ENCODE data around the gene ANO4. TPM values are rescaled to one million over a fixed set of nuclear protein-coding genes. Genes with fewer than 3 reads are reported as not detected.
"Not testable (repeated sequence)": the region's sequence is repeated elsewhere in the genome, so short reads cannot be mapped to it uniquely, and the experiment has no call there.

Gene ANO4
- total RNA-seq, 1 donor from 2014 or later, result not detected

DNA sequence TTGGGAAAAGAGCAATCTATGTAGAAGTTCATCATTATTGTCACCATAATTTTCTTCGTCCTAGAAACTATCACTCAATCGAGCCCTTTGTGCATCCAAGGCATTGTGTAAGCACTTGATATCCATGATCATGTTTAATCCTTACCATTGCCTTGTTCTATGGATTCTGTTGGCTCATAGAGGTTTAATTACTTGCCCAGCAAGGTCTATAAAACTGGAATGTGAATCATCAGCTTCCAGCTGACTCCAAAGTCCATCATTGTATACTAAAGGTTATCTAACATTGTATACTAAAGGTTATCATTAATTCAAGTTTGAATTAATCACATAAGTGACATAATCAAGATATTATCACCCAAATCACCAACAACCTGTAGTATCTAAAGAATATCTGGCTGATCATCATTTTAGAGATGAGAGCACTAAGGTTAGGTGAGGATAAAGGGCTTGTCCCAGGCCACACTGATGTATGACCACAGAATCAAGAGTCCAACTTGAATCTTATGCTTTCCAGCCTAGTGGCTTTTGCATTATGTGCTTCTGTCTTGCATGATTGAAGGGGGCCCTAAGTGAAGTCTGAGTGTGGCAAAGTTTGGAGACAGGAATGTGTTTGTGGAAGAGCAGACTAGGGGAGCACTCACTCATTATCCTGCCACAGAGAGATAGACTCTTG, 188.1 kb downstream of the ANO4 start:
- no peak for DNase-seq
- no peak overlapping the region for H3K27ac Mint-ChIP-seq
- intact Hi-C loops (cut with micrococcal nuclease), result no loop called here

GRCh38 chr12:100984796-100985195, 190.2 kb downstream of the ANO4 start:
- intact Hi-C loops (cut with micrococcal nuclease), result no loop called here
- no peaks in the 10 kb centered on the region for H3K9me3 Mint-ChIP-seq
- peaks cover 6% of the 10 kb centered on the region for H3K4me1 Mint-ChIP-seq
- DNase-seq, result no peak
- H3K27me3 Mint-ChIP-seq, result no peaks in the 10 kb centered on the region
- H3K4me3 Mint-ChIP-seq, result no peak overlapping the region
- no peaks in the 10 kb centered on the region for H3K36me3 Mint-ChIP-seq (ENCODE audit: low read depth)
- H3K27ac Mint-ChIP-seq, result no peak overlapping the region

More for the DNA sequence above, 188.1 kb downstream of the ANO4 start:
- peaks cover 4% of the 10 kb centered on the region for H3K9me3 Mint-ChIP-seq
- no peaks in the 10 kb centered on the region for H3K36me3 Mint-ChIP-seq (ENCODE audit: low read depth)
- H3K27me3 Mint-ChIP-seq, result no peaks in the 10 kb centered on the region
- H3K4me3 Mint-ChIP-seq, result no peak overlapping the region
- no peaks in the 10 kb centered on the region for H3K4me1 Mint-ChIP-seq

- no peaks in the 10 kb centered on the region for H3K9me3 Mint-ChIP-seq
- intact Hi-C loops (cut with micrococcal nuclease), result no loop called here
- no peak for DNase-seq
- no peaks in the 10 kb centered on the region for H3K36me3 Mint-ChIP-seq (ENCODE audit: low read depth)
- no peaks in the 10 kb centered on the region for H3K27me3 Mint-ChIP-seq
- H3K27ac Mint-ChIP-seq, result no peak overlapping the region
- no peak overlapping the region for H3K4me3 Mint-ChIP-seq
- H3K4me1 Mint-ChIP-seq, result peaks cover 6% of the 10 kb centered on the region
Measured at GRCh38 chr12:100986595-100987547, 192.3 kb downstream of the ANO4 start.

DNA sequence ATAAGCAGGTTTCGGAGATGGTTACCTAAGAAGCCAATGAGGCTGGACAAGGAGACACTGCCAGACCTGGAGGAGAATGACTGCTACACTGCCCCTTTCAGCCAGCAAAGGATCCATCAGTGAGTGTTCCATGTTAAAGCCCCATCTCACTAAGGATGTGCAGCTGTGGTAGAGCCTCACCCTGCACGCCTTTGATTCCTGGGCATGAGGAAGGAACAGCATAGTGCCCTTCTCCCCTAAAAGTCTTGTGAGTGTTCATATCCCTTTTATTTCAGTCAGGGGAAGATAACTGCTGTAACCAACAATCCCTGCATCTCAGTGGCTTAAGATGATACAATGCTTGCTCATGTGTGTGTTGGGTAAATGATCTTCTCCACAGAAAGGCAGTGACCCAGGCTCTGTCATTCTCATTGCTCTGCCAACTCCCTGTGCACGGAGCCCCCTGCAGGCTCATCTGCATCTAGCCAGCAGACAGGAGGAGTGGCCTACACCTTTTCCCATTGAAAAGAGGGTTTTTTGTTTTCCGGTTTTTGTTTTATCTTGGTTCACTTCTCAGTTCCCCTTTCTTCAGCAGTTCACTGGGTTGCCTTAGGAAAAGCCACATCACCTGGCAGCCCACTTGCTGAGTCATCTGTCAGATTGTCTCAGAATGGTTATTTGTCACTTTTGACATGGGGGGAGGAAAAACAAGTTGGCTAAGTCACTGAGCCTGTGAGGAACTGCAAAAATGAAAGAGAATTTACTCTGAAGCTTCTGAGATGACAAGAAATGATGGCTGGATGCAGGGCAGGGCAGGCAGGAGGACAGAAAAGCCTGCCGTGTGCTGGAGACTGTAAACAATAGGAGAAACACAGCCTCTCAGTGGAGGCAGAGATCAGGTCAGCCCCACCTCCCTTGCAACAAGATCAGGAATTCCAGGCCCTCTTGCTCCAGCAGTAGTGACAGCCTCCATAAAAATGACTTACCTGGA, 193.3 kb downstream of the ANO4 start:
- no peaks in the 10 kb centered on the region for H3K27me3 Mint-ChIP-seq
- intact Hi-C loops (cut with micrococcal nuclease), result no loop called here
- H3K27ac Mint-ChIP-seq, result no peak overlapping the region
- no peaks in the 10 kb centered on the region for H3K36me3 Mint-ChIP-seq (ENCODE audit: low read depth)
- no peak for DNase-seq
- H3K4me1 Mint-ChIP-seq, result peaks cover 6% of the 10 kb centered on the region
- H3K4me3 Mint-ChIP-seq, result no peak overlapping the region
- no peaks in the 10 kb centered on the region for H3K9me3 Mint-ChIP-seq

GRCh38 chr12:100989509-100989908, 194.9 kb downstream of the ANO4 start:
- H3K27me3 Mint-ChIP-seq; intact Hi-C loops (cut with micrococcal nuclease): not testable (repeated sequence)

GRCh38 chr12:100991102-100991501, 196.5 kb downstream of the ANO4 start:
- Mint-ChIP-seq H3K4me1 (peaks cover 6% of the 10 kb centered on the region), H3K36me3 (ENCODE audit: low read depth) (no peaks in the 10 kb centered on the region), H3K4me3 (no peak overlapping the region), H3K27me3 (no peaks in the 10 kb centered on the region), H3K27ac (no peak overlapping the region), H3K9me3 (no peaks in the 10 kb centered on the region)
- no peak for DNase-seq
- intact Hi-C loops (cut with micrococcal nuclease), result no loop called here

More at GRCh38 chr12:100989509-100989908, 194.9 kb downstream of the ANO4 start:
- not testable (repeated sequence) for H3K4me1 Mint-ChIP-seq; H3K9me3 Mint-ChIP-seq; DNase-seq; H3K36me3 Mint-ChIP-seq (ENCODE audit: low read depth); H3K4me3 Mint-ChIP-seq; H3K27ac Mint-ChIP-seq

GRCh38 chr12:100992194-100992593, 197.6 kb downstream of the ANO4 start:
- no peaks in the 10 kb centered on the region for H3K9me3 Mint-ChIP-seq
- H3K4me3 Mint-ChIP-seq, result no peak overlapping the region
- intact Hi-C loops (cut with micrococcal nuclease), result no loop called here
- no peaks in the 10 kb centered on the region for H3K27me3 Mint-ChIP-seq
- peaks cover 6% of the 10 kb centered on the region for H3K4me1 Mint-ChIP-seq
- H3K36me3 Mint-ChIP-seq (ENCODE audit: low read depth), result no peaks in the 10 kb centered on the region
- H3K27ac Mint-ChIP-seq, result no peak overlapping the region
- no peak for DNase-seq

DNA sequence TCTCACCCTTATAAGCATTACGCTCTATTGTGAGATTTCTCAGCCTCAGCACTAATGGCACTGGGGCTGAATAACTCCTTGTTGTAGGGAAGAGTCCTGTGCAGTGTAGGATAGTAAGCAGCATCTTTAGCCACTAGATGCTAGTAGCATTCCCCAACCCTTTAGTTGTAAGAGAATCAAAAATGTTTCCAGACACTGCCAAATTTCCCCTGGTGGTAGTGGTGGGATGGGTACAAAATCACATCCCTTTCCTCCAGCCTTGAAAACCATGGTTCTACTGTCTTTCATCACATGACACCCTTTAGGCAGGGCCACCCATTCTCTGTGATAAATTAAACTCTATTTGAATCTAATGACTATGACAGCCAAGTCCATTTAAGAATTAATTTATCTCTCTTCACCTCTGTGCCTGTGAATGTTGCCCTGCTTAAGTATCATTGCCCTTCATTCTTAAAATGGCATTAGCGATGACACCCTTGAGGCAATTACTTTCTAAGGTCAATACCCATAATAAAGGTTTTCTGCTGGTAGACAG, 199.4 kb downstream of the ANO4 start:
- intact Hi-C loops (cut with micrococcal nuclease), result no loop called here
- no peak for DNase-seq
- no peaks in the 10 kb centered on the region for H3K36me3 Mint-ChIP-seq (ENCODE audit: low read depth)
- H3K4me3 Mint-ChIP-seq, result no peak overlapping the region
- no peak overlapping the region for H3K27ac Mint-ChIP-seq
- H3K27me3 Mint-ChIP-seq, result no peaks in the 10 kb centered on the region
- H3K4me1 Mint-ChIP-seq, result no peaks in the 10 kb centered on the region
- no peaks in the 10 kb centered on the region for H3K9me3 Mint-ChIP-seq

DNA sequence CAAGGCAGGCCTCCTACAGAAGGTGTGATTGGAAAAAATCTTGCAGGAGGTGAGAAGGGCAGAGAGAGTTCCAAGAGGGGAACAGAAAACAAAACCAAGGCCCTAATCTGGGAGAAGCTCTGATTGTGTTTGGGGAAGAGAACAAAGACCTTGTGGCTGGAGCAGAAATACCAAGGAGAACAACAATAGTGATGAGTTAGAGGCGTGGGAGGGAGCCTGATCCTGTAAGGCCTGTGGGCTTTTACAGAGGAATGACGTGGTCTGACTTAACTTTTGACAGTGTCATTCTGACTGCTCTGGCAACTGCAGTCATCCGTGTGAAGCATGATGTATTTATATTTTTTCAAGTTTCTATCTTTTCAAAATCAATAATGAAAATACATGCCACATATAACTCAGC, 200.6 kb downstream of the ANO4 start:
- Mint-ChIP-seq H3K36me3 (ENCODE audit: low read depth) (no peaks in the 10 kb centered on the region), H3K27me3 (no peaks in the 10 kb centered on the region), H3K27ac (peak overlapping the region; percentile 56), H3K4me3 (no peak overlapping the region), H3K9me3 (no peaks in the 10 kb centered on the region), H3K4me1 (no peaks in the 10 kb centered on the region)
- intact Hi-C loops (cut with micrococcal nuclease), result no loop called here
- no peak for DNase-seq

GRCh38 chr12:100995771-100996170, 201.2 kb downstream of the ANO4 start:
- no peak for DNase-seq
- H3K4me1 Mint-ChIP-seq, result no peaks in the 10 kb centered on the region
- no peaks in the 10 kb centered on the region for H3K27me3 Mint-ChIP-seq
- H3K36me3 Mint-ChIP-seq (ENCODE audit: low read depth), result no peaks in the 10 kb centered on the region
- H3K4me3 Mint-ChIP-seq, result no peak overlapping the region
- intact Hi-C loops (cut with micrococcal nuclease), result no loop called here
- no peak overlapping the region for H3K27ac Mint-ChIP-seq
- H3K9me3 Mint-ChIP-seq, result no peaks in the 10 kb centered on the region

GRCh38 chr12:101001669-101002068, 207.1 kb downstream of the ANO4 start:
- no peak for DNase-seq
- no peak overlapping the region for H3K27ac Mint-ChIP-seq
- no peaks in the 10 kb centered on the region for H3K27me3 Mint-ChIP-seq
- H3K4me1 Mint-ChIP-seq, result no peaks in the 10 kb centered on the region
- H3K9me3 Mint-ChIP-seq, result no peaks in the 10 kb centered on the region
- H3K4me3 Mint-ChIP-seq, result no peak overlapping the region
- intact Hi-C loops (cut with micrococcal nuclease), result no loop called here
- H3K36me3 Mint-ChIP-seq (ENCODE audit: low read depth), result no peaks in the 10 kb centered on the region

GRCh38 chr12:101002696-101003419, 208.3 kb downstream of the ANO4 start:
- no peaks in the 10 kb centered on the region for H3K27me3 Mint-ChIP-seq
- intact Hi-C loops (cut with micrococcal nuclease), result no loop called here

GRCh38 chr12:101004898-101005297, 210.3 kb downstream of the ANO4 start:
- Mint-ChIP-seq H3K9me3 (peaks cover 11% of the 10 kb centered on the region), H3K4me3 (no peak overlapping the region), H3K27ac (no peak overlapping the region), H3K36me3 (ENCODE audit: low read depth) (no peaks in the 10 kb centered on the region), H3K4me1 (no peaks in the 10 kb centered on the region), H3K27me3 (no peaks in the 10 kb centered on the region)
- intact Hi-C loops (cut with micrococcal nuclease), result no loop called here
- DNase-seq, result no peak

More at GRCh38 chr12:101002696-101003419, 208.3 kb downstream of the ANO4 start:
- H3K9me3 Mint-ChIP-seq, result no peaks in the 10 kb centered on the region
- no peak for DNase-seq
- no peaks in the 10 kb centered on the region for H3K4me1 Mint-ChIP-seq
- H3K36me3 Mint-ChIP-seq (ENCODE audit: low read depth), result no peaks in the 10 kb centered on the region
- H3K4me3 Mint-ChIP-seq, result no peak overlapping the region
- H3K27ac Mint-ChIP-seq, result no peak overlapping the region

Data from activated CD4-positive, alpha-beta T cell treated with anti-CD3 and anti-CD28 coated beads, Interleukin-2, amount 10 ng/mL, durations not matched to agents 24 days and 14 days (primary cell).